Activated CD8-positive, alpha-beta T cell treated with anti-CD3 and anti-CD28 coated beads for 36 hours (primary cell): Measurements from ENCODE around the gene SORD. TPM values are rescaled to one million over a fixed set of nuclear protein-coding genes. Genes with fewer than 3 reads are reported as not detected.
"Not testable (repeated sequence)": the region's sequence is repeated elsewhere in the genome, so short reads cannot be mapped to it uniquely, and the experiment has no call there.

Experiments
- ATAC-seq: fragments of 200-7000 bp; cut with Tn5 transposase; one replicate; pipeline ENCODE4 v1.10.0; 2021; ENCODE audit warnings: mild to moderate bottlenecking, moderate library complexity
- CTCF ChIA-PET: fragments of 350-600 bp; sonication (Branson Sonifier 250); formaldehyde crosslinking; loops from one replicate; lab custom pipeline; 2021; ENCODE audit warnings: antibody characterized with exemption; lab: Charles Lee
- POLR2A ChIA-PET: fragments of 350-600 bp; sonication (Branson Sonifier 250); formaldehyde crosslinking; loops from one replicate; lab custom pipeline; 2021; ENCODE audit warnings: antibody characterized with exemption; lab: Charles Lee
- DNase-seq: peaks from one replicate; pipeline ENCODE4 v3.0.0-alpha.2; 2020
- H3K27ac Mint-ChIP-seq: one replicate; pipeline ENCODE4 v1.8.0; 2021; ENCODE audit warnings: mild to moderate bottlenecking, mixed read lengths
- H3K27me3 Mint-ChIP-seq: one replicate; pipeline ENCODE4 v1.8.0; 2021; ENCODE audit warnings: mixed read lengths
- H3K36me3 Mint-ChIP-seq: one replicate; pipeline ENCODE4 v1.8.0; 2021; ENCODE audit warnings: low read depth, mixed read lengths
- H3K4me1 Mint-ChIP-seq: one replicate; pipeline ENCODE4 v1.8.0; 2021; ENCODE audit warnings: low read depth, mixed read lengths
- H3K4me3 Mint-ChIP-seq: one replicate; pipeline ENCODE4 v1.8.0; 2021; ENCODE audit warnings: mild to moderate bottlenecking, moderate library complexity, mixed read lengths
- H3K9me3 Mint-ChIP-seq: one replicate; pipeline ENCODE4 v1.8.0; 2021; ENCODE audit warnings: mixed read lengths
- CTCF ChIP-seq: fragments of 200-600 bp; IDR thresholded peaks from one replicate; pipeline ENCODE4 v1.8.0; 2022; ENCODE audit warnings: antibody characterized with exemption, mild to moderate bottlenecking
- intact Hi-C: fragments of 100-400 bp; cut with micrococcal nuclease; formaldehyde crosslinking; loops from one replicate; pipeline ENCODE4 v1.10.0; 2022
- total RNA-seq, 2 experiments: library from RNA; stranded (reverse); gene quantifications; one replicate each; pipeline ENCODE4 v1.2.3, GENCODE V29; 2021

The SORD gene
- total RNA-seq, 2 experiments from 2014 or later, result 27.9 to 28.7 TPM

GRCh38 chr15:45050587-45050986, 27.6 kb downstream of the SORD start:
- DNase-seq (no peak), ATAC-seq (no peak)
- Mint-ChIP-seq H3K36me3 (peaks cover 58% of the 10 kb centered on the region), H3K27ac (no peak overlapping the region), H3K4me1 (no peaks in the 10 kb centered on the region), H3K9me3 (peaks cover 8% of the 10 kb centered on the region), H3K27me3 (no peaks in the 10 kb centered on the region), H3K4me3 (no peak overlapping the region)
- ChIA-PET POLR2A (no interaction called here), CTCF (no interaction called here)
- no peak for TF ChIP-seq CTCF
- intact Hi-C loops, result no loop called here

GRCh38 chr15:45052676-45053075, 29.7 kb downstream of the SORD start:
- H3K4me1 Mint-ChIP-seq, H3K4me3 Mint-ChIP-seq, intact Hi-C loops, DNase-seq, H3K27me3 Mint-ChIP-seq, H3K9me3 Mint-ChIP-seq, ATAC-seq, POLR2A ChIA-PET, CTCF ChIA-PET, H3K27ac Mint-ChIP-seq: not testable (repeated sequence)
- peaks cover 56% of the 10 kb centered on the region for H3K36me3 Mint-ChIP-seq

GRCh38 chr15:45058690-45059675, 36.0 kb downstream of the SORD start:
- DNase-seq, intact Hi-C loops, H3K9me3 Mint-ChIP-seq: not testable (repeated sequence)

GRCh38 chr15:45062301-45062700, 39.3 kb downstream of the SORD start:
- POLR2A ChIA-PET, ATAC-seq, H3K9me3 Mint-ChIP-seq, H3K27ac Mint-ChIP-seq, intact Hi-C loops, H3K4me3 Mint-ChIP-seq, H3K27me3 Mint-ChIP-seq, DNase-seq: not testable (repeated sequence)
- CTCF ChIA-PET, result interaction anchor here (2.2 kb wide), 1 partner anchor 56 kb away, joined by 5 read pairs; no protein-coding TSS in a partner anchor
- H3K36me3 Mint-ChIP-seq, result peaks cover 33% of the 10 kb centered on the region
- peaks cover 13% of the 10 kb centered on the region for H3K4me1 Mint-ChIP-seq

More at GRCh38 chr15:45058690-45059675, 36.0 kb downstream of the SORD start:
- POLR2A ChIA-PET, H3K4me1 Mint-ChIP-seq, ATAC-seq, H3K27me3 Mint-ChIP-seq, H3K27ac Mint-ChIP-seq, H3K4me3 Mint-ChIP-seq: not testable (repeated sequence)
- CTCF ChIA-PET, result interaction anchor here (1.2 kb wide), 1 partner anchor 10 kb away, joined by 4 read pairs; no protein-coding TSS in a partner anchor
- peaks cover 33% of the 10 kb centered on the region for H3K36me3 Mint-ChIP-seq

- DNase-seq, result no peak
- no peak for TF ChIP-seq CTCF
- no peaks in the 10 kb centered on the region for H3K27me3 Mint-ChIP-seq
- intact Hi-C loops, result no loop called here
- ChIA-PET POLR2A (no interaction called here), CTCF (no interaction called here)
- no peak overlapping the region for H3K4me3 Mint-ChIP-seq
- H3K9me3 Mint-ChIP-seq, result no peaks in the 10 kb centered on the region
- no peak overlapping the region for H3K27ac Mint-ChIP-seq
- ATAC-seq, result no peak
- peaks cover 27% of the 10 kb centered on the region for H3K36me3 Mint-ChIP-seq
- H3K4me1 Mint-ChIP-seq, result peaks cover 14% of the 10 kb centered on the region
Measured at GRCh38 chr15:45064386-45064785, 41.4 kb downstream of the SORD start.

- H3K9me3 Mint-ChIP-seq, POLR2A ChIA-PET, DNase-seq, H3K27ac Mint-ChIP-seq, H3K27me3 Mint-ChIP-seq, intact Hi-C loops, ATAC-seq, H3K4me3 Mint-ChIP-seq, CTCF ChIA-PET, H3K4me1 Mint-ChIP-seq, H3K36me3 Mint-ChIP-seq: not testable (repeated sequence)
Measured at GRCh38 chr15:45069942-45070360, 47.0 kb downstream of the SORD start.

- ATAC-seq, CTCF ChIA-PET, intact Hi-C loops, POLR2A ChIA-PET, H3K36me3 Mint-ChIP-seq, DNase-seq, H3K4me3 Mint-ChIP-seq, H3K27ac Mint-ChIP-seq, H3K9me3 Mint-ChIP-seq, H3K27me3 Mint-ChIP-seq, H3K4me1 Mint-ChIP-seq: not testable (repeated sequence)
Measured at GRCh38 chr15:45073602-45074001, 50.6 kb downstream of the SORD start.

GRCh38 chr15:45075440-45076320, 52.7 kb downstream of the SORD start:
- intact Hi-C loops, H3K4me1 Mint-ChIP-seq, H3K27ac Mint-ChIP-seq, H3K4me3 Mint-ChIP-seq, CTCF ChIA-PET, ATAC-seq, H3K27me3 Mint-ChIP-seq, H3K36me3 Mint-ChIP-seq, DNase-seq, POLR2A ChIA-PET, H3K9me3 Mint-ChIP-seq: not testable (repeated sequence)

- H3K4me1 Mint-ChIP-seq, H3K9me3 Mint-ChIP-seq, POLR2A ChIA-PET, CTCF ChIA-PET, H3K27ac Mint-ChIP-seq, DNase-seq, H3K4me3 Mint-ChIP-seq, ATAC-seq, intact Hi-C loops, H3K36me3 Mint-ChIP-seq, H3K27me3 Mint-ChIP-seq: not testable (repeated sequence)
Measured at GRCh38 chr15:45077391-45077790, 54.4 kb downstream of the SORD start.
